ENCODE results near the gene SMYD3.

SMYD3 gene

GRCh38 chr1:246176126-246177024 is 330.7 kb downstream of the SMYD3 start:
- DNase-seq (ENCODE audit: low read depth in 2 of 2): no peak

- no peak for DNase-seq (ENCODE audit: low read depth in 2 of 2)
Measured at GRCh38 chr1:246170574-246171261, 336.4 kb downstream of the SMYD3 start.

GRCh38 chr1:246169486-246169885 is 337.6 kb downstream of the SMYD3 start:
- DNase-seq (ENCODE audit: low read depth in 2 of 2): no peak

- DNase-seq (ENCODE audit: low read depth in 2 of 2): no peak
Measured at GRCh38 chr1:246169019-246169418, 338.1 kb downstream of the SMYD3 start.

DNA sequence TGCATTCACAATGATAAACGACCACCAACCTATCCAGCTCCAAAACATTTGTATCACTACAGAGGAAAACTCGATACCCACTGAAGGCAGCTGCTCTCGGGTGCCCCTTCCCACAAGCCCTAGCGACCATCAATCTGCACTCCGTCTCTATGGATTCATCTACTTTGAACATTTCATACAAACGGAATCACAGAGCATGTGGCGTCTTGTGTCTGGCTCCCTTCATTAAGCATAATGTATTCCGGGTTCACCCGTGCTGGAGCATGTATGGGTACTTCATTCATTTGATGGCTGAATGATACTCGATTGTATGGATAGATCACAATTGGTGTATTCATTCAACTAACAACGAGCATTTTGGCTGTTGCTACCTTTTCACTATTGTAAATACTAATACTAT is 340.2 kb downstream of the SMYD3 start:
- DNase-seq (ENCODE audit: low read depth in 2 of 2): no peak

DNA sequence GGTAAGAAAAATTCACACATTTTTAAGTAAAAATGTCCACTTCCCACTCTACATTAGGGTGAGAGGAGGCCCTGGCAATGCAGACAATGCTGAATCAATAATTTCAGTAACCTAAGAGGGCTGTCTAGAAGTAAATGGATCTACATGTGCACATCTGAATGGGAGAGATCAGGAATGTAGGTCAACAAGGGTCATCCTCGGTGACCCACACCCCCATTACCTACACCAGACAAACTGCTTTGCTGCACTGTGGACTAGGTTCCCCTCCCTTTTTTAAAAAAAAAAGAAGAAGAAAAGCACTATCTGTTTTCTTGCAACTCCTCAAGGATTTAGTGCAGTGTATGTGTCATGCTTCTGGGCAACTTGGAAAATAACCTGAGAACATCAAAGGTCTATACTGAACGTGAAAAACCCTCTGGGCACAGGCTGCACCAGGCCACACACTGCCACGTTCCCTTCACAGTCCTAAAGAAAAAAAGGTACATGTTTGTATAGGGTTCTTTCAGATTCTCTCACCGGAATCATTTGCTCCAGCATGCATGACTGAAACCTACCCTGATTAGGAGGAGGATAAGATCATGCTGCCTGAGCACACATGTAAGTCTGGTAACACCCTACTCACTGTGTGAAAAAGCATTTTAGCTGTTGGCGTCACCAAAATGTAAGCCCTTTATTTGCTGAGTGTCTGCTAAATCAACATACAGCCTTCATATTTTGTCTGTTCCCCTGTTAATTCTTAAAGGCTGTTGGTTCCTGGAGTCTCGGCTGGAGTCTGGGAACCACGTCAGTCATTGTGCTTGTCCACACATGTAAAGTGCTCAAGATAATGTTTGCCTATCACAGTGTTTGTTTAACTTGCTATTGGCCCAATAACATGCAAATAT is 341.0 kb downstream of the SMYD3 start:
- DNase-seq (ENCODE audit: low read depth in 2 of 2): no peak

DNA sequence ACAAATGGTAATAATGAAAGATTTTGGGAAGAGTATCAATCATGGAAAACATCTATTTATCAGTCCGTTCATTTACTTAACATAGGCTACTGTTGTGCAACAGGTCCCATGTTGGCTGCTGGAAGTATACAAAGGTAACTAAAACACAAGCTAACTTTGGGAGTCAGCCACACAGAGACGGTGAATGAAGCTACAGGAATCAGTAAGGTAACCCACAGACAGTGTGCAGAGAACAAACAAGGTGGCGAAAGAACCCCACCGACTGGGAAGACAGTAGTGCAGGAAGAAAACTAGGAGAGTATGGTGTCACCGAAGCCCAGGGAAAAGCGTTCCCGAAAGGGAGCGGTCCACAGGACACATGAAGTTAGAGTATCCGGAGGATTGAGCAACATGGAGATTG is 342.3 kb downstream of the SMYD3 start:
- no peak for DNase-seq (ENCODE audit: low read depth in 2 of 2)

DNA sequence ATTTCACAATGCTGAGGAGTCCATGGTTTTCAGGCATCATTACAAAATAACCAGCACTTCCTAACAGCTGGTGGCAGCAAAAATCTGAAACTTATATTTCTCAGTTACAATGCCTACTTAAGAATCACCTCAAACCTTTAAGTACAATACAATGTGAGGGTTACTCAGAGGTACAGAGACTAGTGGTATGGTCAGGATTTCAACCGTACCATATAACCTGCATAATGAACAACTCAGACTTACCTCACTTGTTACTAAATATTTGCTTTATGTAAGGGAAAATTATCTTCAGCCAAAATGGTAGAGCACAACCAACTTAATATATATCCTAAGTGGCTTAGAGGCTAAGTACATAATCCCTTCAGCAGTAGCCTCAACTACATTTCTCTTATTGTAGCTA is 344.5 kb downstream of the SMYD3 start:
- DNase-seq (ENCODE audit: low read depth in 2 of 2): no peak

GRCh38 chr1:246161626-246162025 is 345.5 kb downstream of the SMYD3 start:
- DNase-seq (ENCODE audit: low read depth in 2 of 2): no peak

GRCh38 chr1:246160905-246161304 is 346.2 kb downstream of the SMYD3 start:
- DNase-seq (ENCODE audit: low read depth in 2 of 2): no peak

- no peak for DNase-seq (ENCODE audit: low read depth in 2 of 2)
Measured at GRCh38 chr1:246160374-246160773, 346.7 kb downstream of the SMYD3 start.

GRCh38 chr1:246159279-246160227 is 347.5 kb downstream of the SMYD3 start:
- DNase-seq (ENCODE audit: low read depth in 2 of 2): no peak

DNA sequence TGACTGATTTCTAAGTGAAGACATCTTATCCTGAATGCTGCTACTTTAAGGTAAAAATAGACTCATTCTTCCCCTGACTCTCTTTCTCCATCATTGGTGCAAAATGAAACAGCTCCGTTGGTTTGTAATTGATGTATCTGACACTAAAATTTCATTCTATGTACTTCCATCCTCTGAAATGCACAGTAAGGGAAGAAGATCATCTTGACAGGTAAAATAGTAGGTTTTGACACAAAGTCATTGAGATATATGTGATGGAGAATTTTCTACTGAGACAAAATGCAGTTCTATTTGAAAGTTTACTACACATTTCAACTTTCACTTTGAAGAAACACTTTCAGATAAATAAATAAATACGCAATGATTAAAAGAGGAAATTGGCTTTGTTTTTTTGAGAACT is 348.9 kb downstream of the SMYD3 start:
- no peak for DNase-seq (ENCODE audit: low read depth in 2 of 2)

GRCh38 chr1:246157516-246157915 is 349.6 kb downstream of the SMYD3 start:
- no peak for DNase-seq (ENCODE audit: low read depth in 2 of 2)

- DNase-seq (ENCODE audit: low read depth in 2 of 2): no peak
Measured at GRCh38 chr1:246156847-246157246, 350.2 kb downstream of the SMYD3 start.

- no peak for DNase-seq (ENCODE audit: low read depth in 2 of 2)
Measured at GRCh38 chr1:246155923-246156322, 351.2 kb downstream of the SMYD3 start.

- no peak for DNase-seq (ENCODE audit: low read depth in 2 of 2)
Measured at GRCh38 chr1:246153796-246154212, 353.3 kb downstream of the SMYD3 start.

- no peak for DNase-seq (ENCODE audit: low read depth in 2 of 2)
Measured at GRCh38 chr1:246152986-246153431, 354.1 kb downstream of the SMYD3 start.

- DNase-seq (ENCODE audit: low read depth in 2 of 2): no peak
Measured at GRCh38 chr1:246151796-246152434, 355.2 kb downstream of the SMYD3 start.

DNA sequence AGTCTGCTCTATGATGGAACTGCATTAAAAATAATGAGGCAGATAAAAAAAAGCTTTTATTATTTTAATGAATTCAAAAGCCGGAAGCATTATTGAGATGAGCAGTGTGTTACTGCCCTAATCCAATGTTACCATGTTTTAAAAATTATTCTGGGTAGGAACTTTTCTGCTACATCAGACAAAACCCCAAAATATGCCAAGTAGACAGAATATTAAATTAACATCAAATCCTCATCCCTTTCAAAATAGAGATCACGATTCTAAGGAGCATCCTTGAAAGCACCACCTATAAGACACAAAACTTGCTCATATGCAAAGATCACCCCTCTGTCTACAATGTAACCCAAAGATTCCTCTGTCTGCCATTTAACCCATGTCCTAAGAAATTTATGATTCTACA is 357.5 kb downstream of the SMYD3 start:
- no peak for DNase-seq (ENCODE audit: low read depth in 2 of 2)
